Stimulated activated CD4-positive, alpha-beta T cell treated with anti-CD3 and anti-CD28 coated beads, TNF-alpha, amount 100 ng/mL, for 24 hours (primary cell): Measurements from ENCODE around the gene ANKDD1B.
A peak's percentile ranks its signal among the peaks of the same experiment; 100 is the strongest.
"Not testable (repeated sequence)": the region's sequence is repeated elsewhere in the genome, so short reads cannot be mapped to it uniquely, and the experiment has no call there.

Experiments
- DNase-seq, 3 experiments: peaks; one replicate each; pipeline ENCODE4 v3.0.0-alpha.2; 2020; ENCODE audit warnings: low read depth in 3 of 3

The ANKDD1B gene

GRCh38 chr5:75660678-75661465 is 49.6 kb downstream of the ANKDD1B start:
- DNase-seq: no peak

GRCh38 chr5:75662061-75662460 is 50.8 kb downstream of the ANKDD1B start:
- DNase-seq: no peak

GRCh38 chr5:75663579-75664284 is 52.5 kb downstream of the ANKDD1B start:
- DNase-seq: no peak

- DNase-seq: no peak
These were observed 53.7 kb downstream of the ANKDD1B start for GRCh38 chr5:75664979-75665378.

GRCh38 chr5:75666801-75667200 is 55.5 kb downstream of the ANKDD1B start:
- no peak for DNase-seq

- DNase-seq: no peak
These were observed 56.3 kb downstream of the ANKDD1B start for GRCh38 chr5:75667586-75667985.

- DNase-seq: no peak
These were observed 57.2 kb downstream of the ANKDD1B start for GRCh38 chr5:75668445-75668844.

- DNase-seq: peak; percentile 23 to 66 (median 39)
These were observed 57.9 kb downstream of the ANKDD1B start for GRCh38 chr5:75668977-75669689.

GRCh38 chr5:75670577-75670976 is 59.3 kb downstream of the ANKDD1B start:
- DNase-seq: no peak

- no peak for DNase-seq
These were observed 60.3 kb downstream of the ANKDD1B start for GRCh38 chr5:75671506-75671905.

GRCh38 chr5:75672616-75673015 is 61.4 kb downstream of the ANKDD1B start:
- no peak for DNase-seq

- DNase-seq: no peak
These were observed 64.5 kb downstream of the ANKDD1B start for GRCh38 chr5:75675783-75676182.

GRCh38 chr5:75677607-75678006 is 66.4 kb downstream of the ANKDD1B start:
- no peak for DNase-seq

GRCh38 chr5:75678155-75678554 is 66.9 kb downstream of the ANKDD1B start:
- no peak for DNase-seq

GRCh38 chr5:75681125-75681830 is 70.0 kb downstream of the ANKDD1B start:
- no peak for DNase-seq

- no peak for DNase-seq
These were observed 73.9 kb downstream of the ANKDD1B start for GRCh38 chr5:75685141-75685540.

GRCh38 chr5:75686480-75686879 is 75.2 kb downstream of the ANKDD1B start:
- no peak for DNase-seq

- no peak for DNase-seq
These were observed 79.4 kb downstream of the ANKDD1B start for GRCh38 chr5:75690669-75691068.

- DNase-seq: no peak
These were observed 83.5 kb downstream of the ANKDD1B start for GRCh38 chr5:75694781-75695180.

- not testable (repeated sequence) for DNase-seq
These were observed 84.5 kb downstream of the ANKDD1B start for GRCh38 chr5:75695472-75696351.

GRCh38 chr5:75701856-75702255 is 90.6 kb downstream of the ANKDD1B start:
- no peak for DNase-seq
